Liver (tissue), 9 donors: ENCODE results near the gene KLK10. TPM values are rescaled to one million over a fixed set of nuclear protein-coding genes. Genes with fewer than 3 reads are reported as not detected.

Source experiments
- DNase-seq: peaks from one replicate; pipeline ENCODE4 v3.0.0-alpha.2; 2017; ENCODE audit warnings: low spot score
- H3K27ac ChIP-seq, 2 donors: one replicate each; pipeline ENCODE4 v1.7.0; 2013; ENCODE audit warnings: inconsistent platforms in 2 of 2, low read length in 2 of 2, control low read depth in 1 of 2, low read depth in 1 of 2, mild to moderate bottlenecking in 1 of 2
- H3K27me3 ChIP-seq, 4 donors: one replicate each; pipeline versions ENCODE4 v1.6.1 to v1.7.0; 2013; ENCODE audit warnings: low read length in 3 of 4, inconsistent platforms in 1 of 4, mild to moderate bottlenecking in 1 of 4, moderate library complexity in 1 of 4; ENCODE audit not compliant: control insufficient read depth in 4 of 4, insufficient read depth in 4 of 4
- H3K36me3 ChIP-seq, 4 donors: one replicate each; pipeline versions ENCODE4 v1.6.1 to v1.7.0; 2013; ENCODE audit warnings: low read length in 3 of 4, mild to moderate bottlenecking in 3 of 4, low read depth in 1 of 4, moderate library complexity in 1 of 4; ENCODE audit not compliant: control insufficient read depth in 4 of 4, insufficient read depth in 3 of 4
- H3K4me1 ChIP-seq, 4 donors: one replicate each; pipeline versions ENCODE4 v1.6.1 to v1.7.0; 2013; ENCODE audit warnings: low read length in 3 of 4, mild to moderate bottlenecking in 3 of 4, moderate library complexity in 1 of 4; ENCODE audit not compliant: control insufficient read depth in 4 of 4, insufficient read depth in 4 of 4
- H3K4me3 ChIP-seq, 3 donors: one replicate each; pipeline versions ENCODE4 v1.6.1 to v1.7.0; 2013; ENCODE audit warnings: low read length in 3 of 3, control low read depth in 1 of 3, low read depth in 1 of 3, mild to moderate bottlenecking in 1 of 3
- H3K9ac ChIP-seq, 2 donors: one replicate each; pipeline ENCODE4 v1.7.0; 2013; ENCODE audit warnings: low read length in 2 of 2, mild to moderate bottlenecking in 2 of 2, moderate library complexity in 2 of 2, control low read depth in 1 of 2, low read depth in 1 of 2
- H3K9me3 ChIP-seq, 4 donors: one replicate each; pipeline versions ENCODE4 v1.6.1 to v1.7.0; 2013; ENCODE audit warnings: low read length in 3 of 4; ENCODE audit not compliant: control insufficient read depth in 4 of 4
- ATF3 ChIP-seq: IDR thresholded peaks from 2 replicates; pipeline ENCODE4 v1.6.1; 2016; ENCODE audit warnings: antibody characterized with exemption
- CTCF ChIP-seq: fragments of 150-350 bp; IDR thresholded peaks from 2 replicates; pipeline ENCODE4 v1.5.1; 2017; ENCODE audit warnings: improper control_type of control experiment, low read depth, low read length; ENCODE audit not compliant: missing input control
- EGR1 ChIP-seq, 2 donors: IDR thresholded peaks; 2 replicates each; pipeline ENCODE4 v1.6.1; 2016 to 2018; ENCODE audit warnings: antibody characterized with exemption in 2 of 2, low read depth in 2 of 2
- FOXA1 ChIP-seq: IDR thresholded peaks from 2 replicates; pipeline ENCODE4 v1.6.1; 2016; ENCODE audit warnings: antibody characterized with exemption
- FOXA2 ChIP-seq: IDR thresholded peaks from 2 replicates; pipeline ENCODE4 v1.6.1; 2016; ENCODE audit warnings: antibody characterized with exemption
- GABPA ChIP-seq, 2 donors: IDR thresholded peaks in 1 of 2; conservative IDR thresholded peaks in 1 of 2; 2 replicates each; pipeline ENCODE4 v1.6.1; 2016; ENCODE audit warnings: antibody characterized with exemption in 2 of 2, mild to moderate bottlenecking in 1 of 2, moderate library complexity in 1 of 2
- HNF4A ChIP-seq, 2 donors: conservative IDR thresholded peaks; 2 replicates each; pipeline ENCODE4 v1.6.1; 2016; ENCODE audit warnings: antibody characterized with exemption in 2 of 2, mild to moderate bottlenecking in 2 of 2
- HNF4G ChIP-seq: IDR thresholded peaks from 2 replicates; pipeline ENCODE4 v1.6.1; 2016; ENCODE audit warnings: antibody characterized with exemption
- JUND ChIP-seq, 2 donors: IDR thresholded peaks; 2 replicates each; pipeline ENCODE4 v1.6.1; 2016; ENCODE audit warnings: antibody characterized with exemption in 2 of 2
- MAX ChIP-seq: IDR thresholded peaks from 2 replicates; pipeline ENCODE4 v1.6.1; 2016; ENCODE audit warnings: antibody characterized with exemption
- NR2F2 ChIP-seq: IDR thresholded peaks from 2 replicates; pipeline ENCODE4 v1.6.1; 2016; ENCODE audit warnings: antibody characterized with exemption
- RAD21 ChIP-seq, 2 donors: IDR thresholded peaks; 2 replicates each; pipeline ENCODE4 v1.6.1; 2016; ENCODE audit warnings: antibody characterized with exemption in 2 of 2, mild to moderate bottlenecking in 2 of 2
- REST ChIP-seq: IDR thresholded peaks from 2 replicates; pipeline ENCODE4 v1.6.1; 2016; ENCODE audit warnings: antibody characterized with exemption, mild to moderate bottlenecking
- RXRA ChIP-seq, 2 donors: IDR thresholded peaks; 2 replicates each; pipeline ENCODE4 v1.6.1; 2017 to 2018; ENCODE audit warnings: antibody characterized with exemption in 2 of 2, mild to moderate bottlenecking in 1 of 2
- SP1 ChIP-seq: IDR thresholded peaks from 2 replicates; pipeline ENCODE4 v1.6.1; 2018; ENCODE audit warnings: antibody characterized with exemption, mild to moderate bottlenecking
- TAF1 ChIP-seq: conservative IDR thresholded peaks from 2 replicates; pipeline ENCODE4 v1.6.1; 2016; ENCODE audit warnings: antibody characterized with exemption, mild to moderate bottlenecking
- YY1 ChIP-seq: IDR thresholded peaks from 2 replicates; pipeline ENCODE4 v1.6.1; 2016; ENCODE audit warnings: antibody characterized with exemption, mild to moderate bottlenecking
- ZBTB33 ChIP-seq: IDR thresholded peaks from 2 replicates; pipeline ENCODE4 v1.6.1; 2016; ENCODE audit warnings: antibody characterized with exemption
- WGBS: extraction: QIAGEN DNeasy Blood & Tissue Kit; methylation state at CpG from one replicate; pipeline ENCODE4 v1.1.7; 2013; 5-methylcytosine and 5-hydroxymethylcytosine counted together
- polyA plus RNA-seq, 2 donors: library from polyadenylated mRNA; stranded (reverse) in 1 of 2; unstranded in 1 of 2; fragments of 200-250 nt in 1 of 2; fragments of >200 nt in 1 of 2; fragmentation: Nextera tagmentation in 1 of 2; extraction: Ambion mirVana in 1 of 2; gene quantifications; one replicate each; pipeline versions ENCODE4 v1.2.1 to v1.2.3, GENCODE V29; 2013 to 2015
- total RNA-seq, 2 donors: library from RNA; depleted of rRNA; stranded (reverse); fragments of >200 nt; gene quantifications; one replicate each; pipeline ENCODE4 v1.2.3, GENCODE V29; 2014
- donor health status: healthy.
- donor health status: healthy.
- donor health status: healthy.
- donor health status: healthy.
- donor health status: healthy.

The KLK10 gene
- total and polyA plus RNA-seq, 4 donors = 0.06 TPM; not detected in 3

GRCh38 chr19:51023946-51024345 lies 4.4 kb upstream of the KLK10 start:
- H3K4me1 ChIP-seq = peaks cover 0 to 6% (median 3%) of the 10 kb centered on the region in 4 donors
- TF ChIP-seq TAF1 (no peak), NR2F2 (no peak), GABPA (IDR thresholded peaks at IDR 0.05 in 1 of 2, conservative IDR thresholded peaks at IDR 0.05 in 1 of 2) (no peak), MAX (no peak), SP1 (no peak), ATF3 (no peak), RXRA (IDR thresholded peaks at IDR 0.05) (no peak), JUND (IDR thresholded peaks at IDR 0.05) (no peak), FOXA2 (no peak), YY1 (no peak), EGR1 (IDR thresholded peaks at IDR 0.05; ENCODE audit: low read depth in 2 of 2) (no peak), HNF4G (no peak), RAD21 (IDR thresholded peaks at IDR 0.05) (no peak), FOXA1 (no peak), REST (no peak), ZBTB33 (no peak), CTCF (no peak), HNF4A (conservative IDR thresholded peaks at IDR 0.05) (no peak)
- WGBS = 63% methylated on average over 11 of the region's 11 CpGs
- no peaks in the 10 kb centered on the region for H3K36me3 ChIP-seq
- no peaks in the 10 kb centered on the region for H3K9me3 ChIP-seq
- no peak overlapping the region for H3K9ac ChIP-seq
- DNase-seq = no peak
- peaks cover 0 to 8% (median 2%) of the 10 kb centered on the region in 4 donors for H3K27me3 ChIP-seq
- no peak overlapping the region for H3K27ac ChIP-seq
- H3K4me3 ChIP-seq = no peak overlapping the region
